Measurements from ENCODE around the gene BOLA1.

The BOLA1 gene

DNA sequence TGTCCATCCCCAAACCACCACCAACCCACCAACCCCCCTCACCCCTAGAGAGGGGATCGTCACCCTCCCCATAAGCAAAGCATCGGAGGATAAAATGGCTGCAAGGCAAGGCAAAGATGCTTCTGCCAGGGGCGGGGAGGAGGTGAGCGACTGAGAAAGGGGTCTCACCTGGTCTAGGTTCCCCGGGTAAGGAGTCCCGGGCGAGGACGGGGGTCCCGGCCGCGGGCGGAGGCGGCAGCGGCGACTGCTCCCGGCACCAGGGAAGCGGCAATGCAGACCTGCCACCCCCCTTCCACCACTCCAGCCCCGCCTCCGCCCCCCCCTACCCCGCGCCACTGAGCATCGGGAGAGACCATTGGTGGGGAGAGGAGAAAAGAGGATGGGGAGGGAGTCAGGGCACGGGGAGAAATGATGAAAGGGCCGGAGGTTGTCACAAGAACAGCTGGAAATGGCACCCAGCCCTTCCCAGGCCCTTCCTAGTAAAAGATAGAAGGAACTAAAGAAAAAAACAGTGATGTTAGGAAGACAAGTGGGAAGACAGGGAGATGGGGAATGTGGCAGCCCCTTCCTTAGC, 18.3 kb downstream of the BOLA1 start, which contains the start of gene SV2A:
Gene SV2A (minus strand): TSS at position 274 of the 574 bp plus-strand sequence. CDS start 4,004 bp downstream, outside the sequence.
- H3K9me3 ChIP-seq (ENCODE audit: control insufficient read depth, insufficient read depth, low read depth, low read length) = no peaks in the 10 kb centered on the region
- CTCF ChIA-PET = no interaction called here
- H3K27ac ChIP-seq (ENCODE audit: extremely low read depth, low read depth, low read length) = peak within 1 kb of the TSS; percentile 37; the same call in 1 of the 2 replicates
- H3K4me1 ChIP-seq (ENCODE audit: control insufficient read depth, insufficient read depth, low read length) = 0 out of 2 replicates have a peak, but pooled peaks cover 3% of the 10 kb centered on the region
- POLR2A ChIA-PET = interaction anchor here (0.7 to 1.9 kb wide), 2 partner anchors 31 to 232 kb away, joined by 3 to 12 read pairs; partner anchors contain the start of gene PLEKHO1
- peaks cover 6 to 31% of the 10 kb centered on the region in 2 experiments; a peak in 2 of 3 replicates for H3K36me3 ChIP-seq (ENCODE audit: control insufficient read depth in 2 of 2, insufficient read depth in 1 of 2, low read length in 2 of 2)
- peak within 1 kb of the TSS; percentile 84 for H3K4me3 ChIP-seq (ENCODE audit: low read depth, low read length)
- no peak for TF ChIP-seq ZSCAN18 (tag by site-specific recombination; IDR thresholded peaks at IDR 0.05)
- peak; percentile 33; the same call in 1 of the 2 replicates for TF ChIP-seq ZFHX2 (tag by site-specific recombination; conservative IDR thresholded peaks at IDR 0.05)
- TF ChIP-seq ZNF398 (tag by site-specific recombination; IDR thresholded peaks at IDR 0.05) = peak; percentile 91
- 0 out of 2 replicates have a peak, but pooled peaks have one; percentile 49 for TF ChIP-seq FEZF1 (tag by site-specific recombination; IDR thresholded peaks at IDR 0.05)
- peak; percentile 36; the same call in 1 of the 2 replicates for TF ChIP-seq HIC1 (tag by site-specific recombination; IDR thresholded peaks at IDR 0.05)
- no peak for TF ChIP-seq YY2 (tag by site-specific recombination; IDR thresholded peaks at IDR 0.05)
- peak; percentile 86 for TF ChIP-seq ZNF366 (tag by site-specific recombination; conservative IDR thresholded peaks at IDR 0.05)
- TF ChIP-seq, protein P1, sequence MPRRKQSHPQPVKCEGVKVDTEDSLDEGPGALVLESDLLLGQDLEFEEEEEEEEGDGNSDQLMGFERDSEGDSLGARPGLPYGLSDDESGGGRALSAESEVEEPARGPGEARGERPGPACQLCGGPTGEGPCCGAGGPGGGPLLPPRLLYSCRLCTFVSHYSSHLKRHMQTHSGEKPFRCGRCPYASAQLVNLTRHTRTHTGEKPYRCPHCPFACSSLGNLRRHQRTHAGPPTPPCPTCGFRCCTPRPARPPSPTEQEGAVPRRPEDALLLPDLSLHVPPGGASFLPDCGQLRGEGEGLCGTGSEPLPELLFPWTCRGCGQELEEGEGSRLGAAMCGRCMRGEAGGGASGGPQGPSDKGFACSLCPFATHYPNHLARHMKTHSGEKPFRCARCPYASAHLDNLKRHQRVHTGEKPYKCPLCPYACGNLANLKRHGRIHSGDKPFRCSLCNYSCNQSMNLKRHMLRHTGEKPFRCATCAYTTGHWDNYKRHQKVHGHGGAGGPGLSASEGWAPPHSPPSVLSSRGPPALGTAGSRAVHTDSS (tag by site-specific recombination; IDR thresholded peaks at IDR 0.05) = no peak
- no peak for TF ChIP-seq GLI2 (tag by site-specific recombination; IDR thresholded peaks at IDR 0.05; ENCODE audit: borderline replicate concordance, low read depth)
- no peak for TF ChIP-seq ZNF585B (tag by site-specific recombination; IDR thresholded peaks at IDR 0.05)
- TF ChIP-seq PRDM1 (tag by site-specific recombination; IDR thresholded peaks at IDR 0.05) = peak; percentile 60
- no peak for TF ChIP-seq ZNF624 (tag by site-specific recombination; IDR thresholded peaks at IDR 0.05)
- TF ChIP-seq ZNF112 (tag by site-specific recombination; IDR thresholded peaks at IDR 0.05) = no peak
- no peak for TF ChIP-seq ZNF146 (tag by site-specific recombination; IDR thresholded peaks at IDR 0.05)
- TF ChIP-seq, protein P2, sequence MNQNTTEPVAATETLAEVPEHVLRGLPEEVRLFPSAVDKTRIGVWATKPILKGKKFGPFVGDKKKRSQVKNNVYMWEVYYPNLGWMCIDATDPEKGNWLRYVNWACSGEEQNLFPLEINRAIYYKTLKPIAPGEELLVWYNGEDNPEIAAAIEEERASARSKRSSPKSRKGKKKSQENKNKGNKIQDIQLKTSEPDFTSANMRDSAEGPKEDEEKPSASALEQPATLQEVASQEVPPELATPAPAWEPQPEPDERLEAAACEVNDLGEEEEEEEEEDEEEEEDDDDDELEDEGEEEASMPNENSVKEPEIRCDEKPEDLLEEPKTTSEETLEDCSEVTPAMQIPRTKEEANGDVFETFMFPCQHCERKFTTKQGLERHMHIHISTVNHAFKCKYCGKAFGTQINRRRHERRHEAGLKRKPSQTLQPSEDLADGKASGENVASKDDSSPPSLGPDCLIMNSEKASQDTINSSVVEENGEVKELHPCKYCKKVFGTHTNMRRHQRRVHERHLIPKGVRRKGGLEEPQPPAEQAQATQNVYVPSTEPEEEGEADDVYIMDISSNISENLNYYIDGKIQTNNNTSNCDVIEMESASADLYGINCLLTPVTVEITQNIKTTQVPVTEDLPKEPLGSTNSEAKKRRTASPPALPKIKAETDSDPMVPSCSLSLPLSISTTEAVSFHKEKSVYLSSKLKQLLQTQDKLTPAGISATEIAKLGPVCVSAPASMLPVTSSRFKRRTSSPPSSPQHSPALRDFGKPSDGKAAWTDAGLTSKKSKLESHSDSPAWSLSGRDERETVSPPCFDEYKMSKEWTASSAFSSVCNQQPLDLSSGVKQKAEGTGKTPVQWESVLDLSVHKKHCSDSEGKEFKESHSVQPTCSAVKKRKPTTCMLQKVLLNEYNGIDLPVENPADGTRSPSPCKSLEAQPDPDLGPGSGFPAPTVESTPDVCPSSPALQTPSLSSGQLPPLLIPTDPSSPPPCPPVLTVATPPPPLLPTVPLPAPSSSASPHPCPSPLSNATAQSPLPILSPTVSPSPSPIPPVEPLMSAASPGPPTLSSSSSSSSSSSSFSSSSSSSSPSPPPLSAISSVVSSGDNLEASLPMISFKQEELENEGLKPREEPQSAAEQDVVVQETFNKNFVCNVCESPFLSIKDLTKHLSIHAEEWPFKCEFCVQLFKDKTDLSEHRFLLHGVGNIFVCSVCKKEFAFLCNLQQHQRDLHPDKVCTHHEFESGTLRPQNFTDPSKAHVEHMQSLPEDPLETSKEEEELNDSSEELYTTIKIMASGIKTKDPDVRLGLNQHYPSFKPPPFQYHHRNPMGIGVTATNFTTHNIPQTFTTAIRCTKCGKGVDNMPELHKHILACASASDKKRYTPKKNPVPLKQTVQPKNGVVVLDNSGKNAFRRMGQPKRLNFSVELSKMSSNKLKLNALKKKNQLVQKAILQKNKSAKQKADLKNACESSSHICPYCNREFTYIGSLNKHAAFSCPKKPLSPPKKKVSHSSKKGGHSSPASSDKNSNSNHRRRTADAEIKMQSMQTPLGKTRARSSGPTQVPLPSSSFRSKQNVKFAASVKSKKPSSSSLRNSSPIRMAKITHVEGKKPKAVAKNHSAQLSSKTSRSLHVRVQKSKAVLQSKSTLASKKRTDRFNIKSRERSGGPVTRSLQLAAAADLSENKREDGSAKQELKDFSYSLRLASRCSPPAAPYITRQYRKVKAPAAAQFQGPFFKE (tag by site-specific recombination; IDR thresholded peaks at IDR 0.05; ENCODE audit: borderline replicate concordance) = no peak
- TF ChIP-seq, protein P3, sequence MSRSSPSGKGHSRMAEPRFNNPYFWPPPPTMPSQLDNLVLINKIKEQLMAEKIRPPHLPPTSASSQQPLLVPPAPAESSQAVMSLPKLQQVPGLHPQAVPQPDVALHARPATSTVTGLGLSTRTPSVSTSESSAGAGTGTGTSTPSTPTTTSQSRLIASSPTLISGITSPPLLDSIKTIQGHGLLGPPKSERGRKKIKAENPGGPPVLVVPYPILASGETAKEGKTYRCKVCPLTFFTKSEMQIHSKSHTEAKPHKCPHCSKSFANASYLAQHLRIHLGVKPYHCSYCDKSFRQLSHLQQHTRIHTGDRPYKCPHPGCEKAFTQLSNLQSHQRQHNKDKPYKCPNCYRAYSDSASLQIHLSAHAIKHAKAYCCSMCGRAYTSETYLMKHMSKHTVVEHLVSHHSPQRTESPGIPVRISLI (tag by site-specific recombination; IDR thresholded peaks at IDR 0.05) = no peak
- no peak for TF ChIP-seq ZNF202 (tag by site-specific recombination; IDR thresholded peaks at IDR 0.05; ENCODE audit: borderline replicate concordance)
- peak; percentile 61; the same call in 1 of the 2 replicates for TF ChIP-seq IKZF3 (tag by site-specific recombination; IDR thresholded peaks at IDR 0.05)
- no peak for TF ChIP-seq ZNF514 (tag by site-specific recombination; IDR thresholded peaks at IDR 0.05)
- peak; percentile 85 for TF ChIP-seq GLIS2 (tag by site-specific recombination; IDR thresholded peaks at IDR 0.05)
- no peak for TF ChIP-seq ZNF529 (tag by site-specific recombination; IDR thresholded peaks at IDR 0.05; ENCODE audit: insufficient replicate concordance)
- TF ChIP-seq ZNF530 (tag by site-specific recombination; IDR thresholded peaks at IDR 0.05; ENCODE audit: low read depth) = no peak

Measured in HEK293 (cell line).